GM21717 (cell line): ENCODE measurements around the gene REELD1.

Experiments
- ATAC-seq: cut with Tn5 transposase; IDR thresholded peaks from one replicate; pipeline ENCODE4 v1.9.1; 2021; ENCODE audit warnings: mild to moderate bottlenecking, moderate library complexity; ENCODE audit not compliant: unreplicated experiment

The REELD1 gene

GRCh38 chr4:146214238-146214637 lies at the start of gene REELD1:
Gene REELD1, plus strand, starts transcription at chr4:146214538. Its CDS starts 2,415 bp downstream, at chr4:146216953.
- no peak for ATAC-seq

- no peak for ATAC-seq
Measured at GRCh38 chr4:146165221-146165620, 49.1 kb upstream of the REELD1 start.

GRCh38 chr4:146165840-146166239 lies 48.5 kb upstream of the REELD1 start:
- ATAC-seq: no peak

- no peak for ATAC-seq
Measured at GRCh38 chr4:146170149-146170548, 44.2 kb upstream of the REELD1 start.

GRCh38 chr4:146175541-146176453 lies 38.5 kb upstream of the REELD1 start, which contains the start of gene LSM6:
Gene LSM6, plus strand, starts transcription at chr4:146175718. Its CDS starts 7,204 bp downstream, at chr4:146182922.
- ATAC-seq: peak; percentile 95

GRCh38 chr4:146176891-146177290 lies 37.4 kb upstream of the REELD1 start:
- ATAC-seq: no peak

- no peak for ATAC-seq
Measured at GRCh38 chr4:146178126-146178525, 36.2 kb upstream of the REELD1 start.

- no peak for ATAC-seq
Measured at GRCh38 chr4:146179784-146180370, 34.5 kb upstream of the REELD1 start.

- ATAC-seq: no peak
Measured at GRCh38 chr4:146182443-146182842, 31.9 kb upstream of the REELD1 start.

GRCh38 chr4:146183209-146183608 lies 31.1 kb upstream of the REELD1 start:
- ATAC-seq: no peak

- ATAC-seq: no peak
Measured at GRCh38 chr4:146186041-146186440, 28.3 kb upstream of the REELD1 start.

GRCh38 chr4:146186596-146186995 lies 27.7 kb upstream of the REELD1 start:
- no peak for ATAC-seq

- ATAC-seq: no peak
Measured at GRCh38 chr4:146190456-146190855, 23.9 kb upstream of the REELD1 start.

- no peak for ATAC-seq
Measured at GRCh38 chr4:146191766-146192458, 22.4 kb upstream of the REELD1 start.

- no peak for ATAC-seq
Measured at GRCh38 chr4:146193628-146194027, 20.7 kb upstream of the REELD1 start.

GRCh38 chr4:146194212-146194611 lies 20.1 kb upstream of the REELD1 start:
- ATAC-seq: no peak

- ATAC-seq: no peak
Measured at GRCh38 chr4:146202665-146203064, 11.7 kb upstream of the REELD1 start.

- no peak for ATAC-seq
Measured at GRCh38 chr4:146207410-146207809, 6.9 kb upstream of the REELD1 start.

GRCh38 chr4:146210890-146211289 lies 3.4 kb upstream of the REELD1 start:
- no peak for ATAC-seq

GRCh38 chr4:146211440-146211839 lies 2.9 kb upstream of the REELD1 start:
- no peak for ATAC-seq

GRCh38 chr4:146212781-146213180 lies 1.6 kb upstream of the REELD1 start:
- no peak for ATAC-seq

GRCh38 chr4:146222313-146222712 lies 8.0 kb downstream of the REELD1 start:
- no peak for ATAC-seq
